Mammary epithelial cell (primary cell): ENCODE results near the gene DUSP16.

Source experiments
- CTCF ChIP-seq, 2 donors: IDR thresholded peaks in 1 of 2; conservative IDR thresholded peaks in 1 of 2; 2 replicates each; pipeline ENCODE4 v1.5.1; 2011 to 2012; ENCODE audit warnings: inconsistent platforms in 2 of 2, low read length in 2 of 2, mild to moderate bottlenecking in 2 of 2, control low read depth in 1 of 2, low read depth in 1 of 2; ENCODE audit not compliant: insufficient read depth in 1 of 2; ENCODE audit errors: extremely low read depth in 1 of 2
- EZH2 ChIP-seq: IDR thresholded peaks from 2 replicates; pipeline ENCODE4 v1.6.1; 2012; ENCODE audit warnings: low read length, inconsistent platforms, borderline replicate concordance

- TF ChIP-seq CTCF (conservative IDR thresholded peaks at IDR 0.05 in 1 of 2, IDR thresholded peaks at IDR 0.05 in 1 of 2; ENCODE audit: extremely low read depth in 1 of 2, insufficient read depth in 1 of 2, low read depth in 1 of 2, low read length in 2 of 2) (no peak), EZH2 (no peak)
Measured at GRCh38 chr12:12561371-12562015, 1.2 kb downstream of the DUSP16 start.
